Neuronal stem cell (in vitro differentiated cells): ENCODE measurements around the gene PDE10A. TPM values are rescaled to one million over a fixed set of nuclear protein-coding genes. Genes with fewer than 3 reads are reported as not detected.

Source experiments
- DNase-seq: peaks from one replicate; pipeline ENCODE4 v3.0.0-alpha.2; 2013; ENCODE audit warnings: low spot score
- H2AFZ ChIP-seq: one replicate; pipeline ENCODE4 v1.6.1; 2013; ENCODE audit warnings: mild to moderate bottlenecking, low read length, inconsistent platforms
- H2AK5ac ChIP-seq: 2 replicates; pipeline ENCODE4 v1.6.1; 2013; ENCODE audit warnings: low read depth, mild to moderate bottlenecking, inconsistent platforms, low read length, moderate library complexity, mixed read lengths
- H2BK120ac ChIP-seq: 2 replicates; pipeline ENCODE4 v1.6.1; 2013; ENCODE audit warnings: low read depth, mild to moderate bottlenecking, inconsistent platforms, low read length, moderate library complexity, mixed read lengths
- H2BK12ac ChIP-seq: one replicate; pipeline ENCODE4 v1.6.1; 2013; ENCODE audit warnings: low read length, inconsistent platforms
- H2BK15ac ChIP-seq: 2 replicates; pipeline ENCODE4 v1.6.1; 2013; ENCODE audit warnings: mild to moderate bottlenecking, low read length, inconsistent platforms, mixed read lengths
- H2BK5ac ChIP-seq: one replicate; pipeline ENCODE4 v1.6.1; 2013; ENCODE audit warnings: inconsistent platforms, mild to moderate bottlenecking, low read length, moderate library complexity
- H3K14ac ChIP-seq: one replicate; pipeline ENCODE4 v1.6.1; 2013; ENCODE audit warnings: low read length, inconsistent platforms
- H3K18ac ChIP-seq: 2 replicates; pipeline ENCODE4 v1.6.1; 2013; ENCODE audit warnings: low read length, inconsistent platforms
- H3K23ac ChIP-seq: 2 replicates; pipeline ENCODE4 v1.6.1; 2013; ENCODE audit warnings: low read depth, mild to moderate bottlenecking, mixed read lengths, low read length, inconsistent platforms; ENCODE audit not compliant: poor library complexity
- H3K27ac ChIP-seq: replicated peaks from 3 replicates; pipeline ENCODE4 v1.5.1; 2013; ENCODE audit warnings: low read length, inconsistent platforms
- H3K27me3 ChIP-seq, 3 experiments: 2 replicates each; pipeline ENCODE4 v1.6.1; 2013; ENCODE audit warnings: low read length in 3 of 3, mild to moderate bottlenecking in 2 of 3, inconsistent platforms in 1 of 3, low read depth in 1 of 3, mixed read lengths in 1 of 3, moderate library complexity in 1 of 3; ENCODE audit not compliant: control insufficient read depth in 3 of 3, insufficient read depth in 3 of 3
- H3K36me3 ChIP-seq, 2 donors: replicated peaks in 1 of 2; 2 replicates each; pipeline ENCODE4 v1.6.1; 2013; ENCODE audit warnings: low read length in 2 of 2; ENCODE audit not compliant: control insufficient read depth in 2 of 2, insufficient read depth in 2 of 2
- H3K4ac ChIP-seq: 2 replicates; pipeline ENCODE4 v1.6.1; 2013; ENCODE audit warnings: inconsistent platforms, mild to moderate bottlenecking, low read length, moderate library complexity
- H3K4me1 ChIP-seq, 2 donors: 1 replicate in 1 of 2; 2 replicates in 1 of 2; pipeline ENCODE4 v1.6.1; 2013; ENCODE audit warnings: low read length in 2 of 2, low read depth in 1 of 2; ENCODE audit not compliant: control insufficient read depth in 2 of 2, insufficient read depth in 1 of 2
- H3K4me2 ChIP-seq: one replicate; pipeline ENCODE4 v1.6.1; 2013; ENCODE audit warnings: mild to moderate bottlenecking, low read length, inconsistent platforms; ENCODE audit not compliant: insufficient read depth, poor library complexity, severe bottlenecking
- H3K4me3 ChIP-seq, 2 donors: 2 replicates each; pipeline ENCODE4 v1.5.1; 2013; ENCODE audit warnings: low read length in 2 of 2, mild to moderate bottlenecking in 2 of 2, inconsistent platforms in 1 of 2, moderate library complexity in 1 of 2
- H3K79me1 ChIP-seq: one replicate; pipeline ENCODE4 v1.6.1; 2013; ENCODE audit warnings: low read depth, mild to moderate bottlenecking, inconsistent platforms, low read length, moderate library complexity
- H3K9ac ChIP-seq: one replicate; pipeline ENCODE4 v1.6.1; 2013; ENCODE audit warnings: mild to moderate bottlenecking, low read depth, low read length, inconsistent platforms; ENCODE audit not compliant: poor library complexity
- H3K9me3 ChIP-seq, 2 donors: replicated peaks in 1 of 2; 2 replicates each; pipeline versions ENCODE3 to v1.6.1; 2013; ENCODE audit warnings: low read length in 2 of 2, mild to moderate bottlenecking in 2 of 2, inconsistent platforms in 1 of 2, low read depth in 1 of 2, mixed read lengths in 1 of 2, moderate library complexity in 1 of 2; ENCODE audit not compliant: control insufficient read depth in 2 of 2, insufficient read depth in 1 of 2
- H4K8ac ChIP-seq: one replicate; pipeline ENCODE4 v1.6.1; 2013; ENCODE audit warnings: low read depth, mild to moderate bottlenecking, inconsistent platforms, low read length, moderate library complexity
- H4K91ac ChIP-seq: one replicate; pipeline ENCODE4 v1.6.1; 2013; ENCODE audit warnings: low read length, low read depth, mild to moderate bottlenecking, inconsistent platforms; ENCODE audit not compliant: poor library complexity
- WGBS, 2 donors: extraction: QIAGEN DNeasy Blood & Tissue Kit; methylation state at CpG; one replicate each; pipeline ENCODE4 v1.1.7; 2013; ENCODE audit warnings: missing lambda C conversion rate in 2 of 2, mixed read lengths in 1 of 2; ENCODE audit not compliant: insufficient read length in 2 of 2, insufficient replicate concordance in 1 of 2; ENCODE audit errors: extremely low coverage in 2 of 2; 5-methylcytosine and 5-hydroxymethylcytosine counted together
- polyA plus RNA-seq, 2 experiments: library from polyadenylated mRNA; stranded (reverse); fragments of 200-250 nt; gene quantifications; one replicate each; pipeline ENCODE4 v1.2.3, GENCODE V29; 2013

PDE10A gene
- 9.7 TPM for polyA plus RNA-seq (2013, experiment 1 of 2)
- polyA plus RNA-seq (2013, experiment 2 of 2), result 9.7 TPM

- H3K9ac ChIP-seq, result peak within 1 kb of the TSS; percentile 94
- peak within 1 kb of the TSS; percentile 35 for H2BK12ac ChIP-seq
- peaks cover 0 to 17% of the 10 kb centered on the region in 2 donors for H3K36me3 ChIP-seq
- WGBS, 2 donors, result no CpG with 5 or more reads among the region's 80 CpGs
- peaks cover 0 to 22% (median 3%) of the 10 kb centered on the region in 3 experiments for H3K27me3 ChIP-seq
- H3K4me3 ChIP-seq, result peak within 1 kb of the TSS; percentile 84 to 98
- peak within 1 kb of the TSS; percentile 99 for H3K18ac ChIP-seq
- peak within 1 kb of the TSS; percentile 83 for H2BK5ac ChIP-seq
- peak within 1 kb of the TSS; percentile 86 for H3K4me2 ChIP-seq
- H3K14ac ChIP-seq, result peak within 1 kb of the TSS; percentile 43
- no peak within 1 kb of the TSS for H2AK5ac ChIP-seq
- no peak within 1 kb of the TSS for H4K8ac ChIP-seq
- peak; percentile 68 for DNase-seq
- H3K4ac ChIP-seq, result no peak within 1 kb of the TSS
- peak within 1 kb of the TSS; percentile 75 for H3K27ac ChIP-seq
- H3K4me1 ChIP-seq, result peaks cover 16 to 30% of the 10 kb centered on the region in 2 donors
- peak within 1 kb of the TSS; percentile 76 for H3K23ac ChIP-seq
- no peak within 1 kb of the TSS for H4K91ac ChIP-seq
- H3K79me1 ChIP-seq, result peaks cover 6% of the 10 kb centered on the region
- no peak within 1 kb of the TSS for H2BK15ac ChIP-seq
- H2BK120ac ChIP-seq, result no peak within 1 kb of the TSS
- H3K9me3 ChIP-seq, result no peaks in the 10 kb centered on the region
- peak within 1 kb of the TSS; percentile 97 for H2AFZ ChIP-seq
Measured at GRCh38 chr6:165662749-165663376, at the start of gene PDE10A. Gene PDE10A (minus strand): TSS chr6:165663241. CDS start chr6:165662811, 430 bp downstream.

GRCh38 chr6:165708985-165709576, 46.0 kb upstream of the PDE10A start:
- no peak for DNase-seq
- H2BK12ac ChIP-seq, result no peak overlapping the region
- no peak overlapping the region for H2BK120ac ChIP-seq
- H2AK5ac ChIP-seq, result no peak overlapping the region
- no peak overlapping the region for H3K9ac ChIP-seq
- WGBS, 2 donors, result no CpG with 5 or more reads among the region's 23 CpGs
- no peaks in the 10 kb centered on the region for H3K79me1 ChIP-seq
- H3K14ac ChIP-seq, result no peak overlapping the region
- peak overlapping the region; percentile 80 for H4K91ac ChIP-seq
- no peak overlapping the region for H3K4ac ChIP-seq
- no peaks in the 10 kb centered on the region for H3K27me3 ChIP-seq
- H3K27ac ChIP-seq, result no peak overlapping the region
- peaks cover 2 to 3% of the 10 kb centered on the region in 2 donors for H3K4me1 ChIP-seq
- H3K9me3 ChIP-seq, result no peaks in the 10 kb centered on the region
- no peak overlapping the region for H4K8ac ChIP-seq
- H3K4me2 ChIP-seq, result no peak overlapping the region
- no peak overlapping the region for H3K18ac ChIP-seq
- no peak overlapping the region for H2AFZ ChIP-seq
- no peak overlapping the region for H2BK15ac ChIP-seq
- no peak overlapping the region for H3K23ac ChIP-seq
- peak overlapping the region in 1 of 2 donors; percentile 17 for H3K4me3 ChIP-seq
- peak overlapping the region; percentile 11 for H2BK5ac ChIP-seq
- no peaks in the 10 kb centered on the region for H3K36me3 ChIP-seq

GRCh38 chr6:165707067-165707853, 44.2 kb upstream of the PDE10A start:
- Histone ChIP-seq H3K79me1 (no peaks in the 10 kb centered on the region), H3K4me1 (peaks cover 4 to 7% of the 10 kb centered on the region in 2 donors), H3K4ac (no peak overlapping the region), H2AFZ (no peak overlapping the region), H2BK5ac (no peak overlapping the region), H3K14ac (no peak overlapping the region), H2BK15ac (no peak overlapping the region), H3K27me3 (no peaks in the 10 kb centered on the region), H2BK12ac (no peak overlapping the region), H2BK120ac (no peak overlapping the region), H3K9me3 (no peaks in the 10 kb centered on the region), H4K8ac (no peak overlapping the region), H3K23ac (no peak overlapping the region), H3K18ac (no peak overlapping the region), H4K91ac (no peak overlapping the region), H2AK5ac (no peak overlapping the region), H3K27ac (no peak overlapping the region), H3K36me3 (no peaks in the 10 kb centered on the region), H3K9ac (no peak overlapping the region), H3K4me3 (no peak overlapping the region), H3K4me2 (no peak overlapping the region)
- 100% methylated on average over 1 to 4 of the region's 14 CpGs for WGBS, 2 donors
- DNase-seq, result no peak

- Histone ChIP-seq H3K36me3 (no peaks in the 10 kb centered on the region), H3K4me3 (no peak overlapping the region), H3K27ac (no peak overlapping the region), H3K4me1 (peaks cover 4 to 7% of the 10 kb centered on the region in 2 donors), H2BK5ac (no peak overlapping the region), H3K4me2 (no peak overlapping the region), H2AK5ac (no peak overlapping the region), H3K23ac (no peak overlapping the region), H2AFZ (no peak overlapping the region), H3K9me3 (no peaks in the 10 kb centered on the region), H2BK12ac (no peak overlapping the region), H3K9ac (no peak overlapping the region), H3K4ac (no peak overlapping the region), H3K14ac (no peak overlapping the region), H2BK15ac (no peak overlapping the region), H3K27me3 (no peaks in the 10 kb centered on the region), H4K91ac (no peak overlapping the region), H3K18ac (no peak overlapping the region), H2BK120ac (no peak overlapping the region), H4K8ac (no peak overlapping the region), H3K79me1 (no peaks in the 10 kb centered on the region)
- DNase-seq, result no peak
- no CpG with 5 or more reads among the region's 5 CpGs for WGBS, 2 donors
Measured at GRCh38 chr6:165705941-165706340, 42.9 kb upstream of the PDE10A start.
